ENCODE data around the gene TACC2. TPM values are rescaled to one million over a fixed set of nuclear protein-coding genes. Genes with fewer than 3 reads are reported as not detected.
"Not testable (repeated sequence)": the region's sequence is repeated elsewhere in the genome, so short reads cannot be mapped to it uniquely, and the experiment has no call there.

Gene TACC2
- total RNA-seq, 4 donors from 2014 or later, result 63.1 to 102 (median 74.9) TPM

DNA sequence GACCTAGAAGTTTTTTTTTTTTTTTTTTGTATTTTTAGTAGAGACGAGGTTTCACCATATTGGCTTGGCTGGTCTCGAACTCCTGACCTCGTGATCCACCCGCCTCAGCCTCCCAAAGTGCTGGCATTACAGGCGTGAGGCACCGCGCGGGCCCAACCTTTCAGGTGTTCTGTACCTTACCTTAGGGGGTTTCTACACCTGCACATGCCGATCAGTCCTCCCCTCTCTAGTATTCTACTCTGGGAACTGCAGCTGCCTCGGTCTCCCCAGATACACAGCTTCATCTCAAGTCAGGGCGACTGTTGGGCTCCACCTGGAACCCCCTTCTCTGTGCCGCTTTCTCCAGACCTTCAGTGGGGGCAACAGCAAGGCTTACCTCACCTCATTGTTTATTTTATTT is 79.9 kb downstream of the TACC2 start:
- H3K4me1 ChIP-seq, result peaks cover 0 to 35% (median 0%) of the 10 kb centered on the region in 3 donors
- peak overlapping the region in 1 of 4 donors; percentile 52 for H3K27ac ChIP-seq
- H3K27me3 ChIP-seq, result no peaks in the 10 kb centered on the region
- TF ChIP-seq, protein P1, sequence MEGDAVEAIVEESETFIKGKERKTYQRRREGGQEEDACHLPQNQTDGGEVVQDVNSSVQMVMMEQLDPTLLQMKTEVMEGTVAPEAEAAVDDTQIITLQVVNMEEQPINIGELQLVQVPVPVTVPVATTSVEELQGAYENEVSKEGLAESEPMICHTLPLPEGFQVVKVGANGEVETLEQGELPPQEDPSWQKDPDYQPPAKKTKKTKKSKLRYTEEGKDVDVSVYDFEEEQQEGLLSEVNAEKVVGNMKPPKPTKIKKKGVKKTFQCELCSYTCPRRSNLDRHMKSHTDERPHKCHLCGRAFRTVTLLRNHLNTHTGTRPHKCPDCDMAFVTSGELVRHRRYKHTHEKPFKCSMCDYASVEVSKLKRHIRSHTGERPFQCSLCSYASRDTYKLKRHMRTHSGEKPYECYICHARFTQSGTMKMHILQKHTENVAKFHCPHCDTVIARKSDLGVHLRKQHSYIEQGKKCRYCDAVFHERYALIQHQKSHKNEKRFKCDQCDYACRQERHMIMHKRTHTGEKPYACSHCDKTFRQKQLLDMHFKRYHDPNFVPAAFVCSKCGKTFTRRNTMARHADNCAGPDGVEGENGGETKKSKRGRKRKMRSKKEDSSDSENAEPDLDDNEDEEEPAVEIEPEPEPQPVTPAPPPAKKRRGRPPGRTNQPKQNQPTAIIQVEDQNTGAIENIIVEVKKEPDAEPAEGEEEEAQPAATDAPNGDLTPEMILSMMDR (IDR thresholded peaks at IDR 0.05), result no peak
- TF ChIP-seq POLR2AphosphoS5 (IDR thresholded peaks at IDR 0.05) (no peak), EP300 (IDR thresholded peaks at IDR 0.05) (no peak), POLR2A (IDR thresholded peaks at IDR 0.05) (no peak)
- WGBS, 2 donors (ENCODE audit: low coverage in 1 of 2), result 98 to 100% methylated on average over 3 to 8 of the region's 12 CpGs
- H3K36me3 ChIP-seq, result no peaks in the 10 kb centered on the region
- H3K4me3 ChIP-seq, result no peak overlapping the region
- no peaks in the 10 kb centered on the region for H3K9me3 ChIP-seq
- ATAC-seq, result no peak

DNA sequence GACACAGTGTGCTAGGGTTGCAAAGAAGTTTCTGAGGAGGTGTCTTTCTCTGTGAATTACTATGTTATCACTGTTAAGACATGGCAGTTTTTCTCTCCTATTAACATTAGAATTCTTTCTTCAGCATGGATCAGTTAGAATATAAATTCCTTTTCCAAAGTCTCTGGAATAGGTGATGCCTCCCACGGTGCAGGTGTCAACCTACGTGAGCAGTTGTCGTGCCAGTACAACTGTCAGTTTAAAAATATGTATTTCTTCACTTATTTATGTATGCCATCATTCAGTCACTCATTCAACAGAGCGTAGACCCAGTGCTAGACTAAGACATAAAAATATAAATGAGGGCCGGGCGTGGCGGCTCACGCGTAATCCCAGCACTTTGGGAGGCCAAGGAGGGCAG is 83.5 kb downstream of the TACC2 start:
- H3K27ac ChIP-seq, result no peak overlapping the region
- ATAC-seq, result no peak
- H3K36me3 ChIP-seq, result no peaks in the 10 kb centered on the region
- H3K4me3 ChIP-seq, result no peak overlapping the region
- no peak for TF ChIP-seq POLR2A (IDR thresholded peaks at IDR 0.05)
- TF ChIP-seq EP300 (IDR thresholded peaks at IDR 0.05), result no peak
- TF ChIP-seq POLR2AphosphoS5 (IDR thresholded peaks at IDR 0.05), result no peak
- H3K4me1 ChIP-seq, result peaks cover 0 to 17% (median 0%) of the 10 kb centered on the region in 3 donors
- 92 to 94% methylated on average over 8 to 9 of the region's 9 CpGs for WGBS, 2 donors (ENCODE audit: low coverage in 1 of 2)
- H3K9me3 ChIP-seq, result no peaks in the 10 kb centered on the region
- no peaks in the 10 kb centered on the region for H3K27me3 ChIP-seq

DNA sequence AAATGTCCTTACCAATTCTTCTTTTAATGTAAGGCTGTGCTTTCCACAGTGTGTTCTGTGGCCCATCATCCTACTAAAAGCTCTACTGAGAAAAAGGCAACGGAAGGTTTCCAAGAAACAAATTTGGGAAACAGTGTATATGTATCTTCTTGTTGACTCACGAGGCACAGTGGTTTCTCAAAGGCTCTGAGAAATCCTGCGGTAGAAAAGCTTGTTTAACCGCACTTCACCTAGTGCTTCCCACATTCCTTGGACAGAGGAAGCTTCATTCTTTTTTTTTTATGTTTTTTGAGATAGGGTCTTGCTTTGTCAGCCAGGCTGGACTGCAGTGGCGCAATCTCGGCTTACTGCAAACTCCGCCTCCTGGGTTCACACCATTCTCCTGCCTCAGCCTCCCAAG is 84.5 kb downstream of the TACC2 start:
- no peak overlapping the region for H3K27ac ChIP-seq
- H3K4me1 ChIP-seq, result peaks cover 0 to 17% (median 0%) of the 10 kb centered on the region in 3 donors
- no peaks in the 10 kb centered on the region for H3K36me3 ChIP-seq
- H3K9me3 ChIP-seq, result no peaks in the 10 kb centered on the region
- no peak overlapping the region for H3K4me3 ChIP-seq
- WGBS, 2 donors (ENCODE audit: low coverage in 1 of 2), result 87 to 94% methylated on average over 3 to 6 of the region's 7 CpGs
- no peaks in the 10 kb centered on the region for H3K27me3 ChIP-seq
- TF ChIP-seq POLR2A (IDR thresholded peaks at IDR 0.05), result no peak
- no peak for TF ChIP-seq EP300 (IDR thresholded peaks at IDR 0.05)
- no peak for TF ChIP-seq POLR2AphosphoS5 (IDR thresholded peaks at IDR 0.05)
- TF ChIP-seq, protein P1 (IDR thresholded peaks at IDR 0.05), result no peak
- ATAC-seq, result no peak

DNA sequence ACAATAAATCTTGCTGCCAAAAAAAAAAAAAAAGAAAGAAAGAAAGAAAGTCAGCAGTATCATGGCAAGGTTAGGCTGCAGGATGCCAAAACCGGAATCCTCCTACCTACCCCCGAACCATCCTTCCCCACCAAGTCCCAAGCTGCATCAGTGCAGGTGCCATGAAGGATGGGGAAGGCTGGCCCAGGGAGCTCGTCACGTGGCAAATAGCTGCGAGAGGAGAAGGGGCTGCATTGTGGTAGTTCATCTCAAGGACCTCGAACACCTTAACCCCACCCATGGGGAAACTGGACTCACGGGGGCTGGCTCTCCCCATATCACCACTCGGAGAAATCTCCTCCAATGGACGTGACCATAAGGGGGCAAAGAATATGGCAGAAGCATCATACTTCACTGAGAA is 86.2 kb downstream of the TACC2 start:
- Histone ChIP-seq H3K27ac (no peak overlapping the region), H3K27me3 (no peaks in the 10 kb centered on the region), H3K4me3 (no peak overlapping the region), H3K9me3 (no peaks in the 10 kb centered on the region), H3K36me3 (no peaks in the 10 kb centered on the region), H3K4me1 (peaks cover 0 to 11% (median 0%) of the 10 kb centered on the region in 3 donors)
- WGBS, 2 donors (ENCODE audit: low coverage in 1 of 2), result 80 to 87% methylated on average over 1 to 7 of the region's 9 CpGs
- ATAC-seq, result no peak
- TF ChIP-seq POLR2A (IDR thresholded peaks at IDR 0.05) (no peak), EP300 (IDR thresholded peaks at IDR 0.05) (no peak), POLR2AphosphoS5 (IDR thresholded peaks at IDR 0.05) (no peak)
- TF ChIP-seq, protein P1 (IDR thresholded peaks at IDR 0.05), result no peak

DNA sequence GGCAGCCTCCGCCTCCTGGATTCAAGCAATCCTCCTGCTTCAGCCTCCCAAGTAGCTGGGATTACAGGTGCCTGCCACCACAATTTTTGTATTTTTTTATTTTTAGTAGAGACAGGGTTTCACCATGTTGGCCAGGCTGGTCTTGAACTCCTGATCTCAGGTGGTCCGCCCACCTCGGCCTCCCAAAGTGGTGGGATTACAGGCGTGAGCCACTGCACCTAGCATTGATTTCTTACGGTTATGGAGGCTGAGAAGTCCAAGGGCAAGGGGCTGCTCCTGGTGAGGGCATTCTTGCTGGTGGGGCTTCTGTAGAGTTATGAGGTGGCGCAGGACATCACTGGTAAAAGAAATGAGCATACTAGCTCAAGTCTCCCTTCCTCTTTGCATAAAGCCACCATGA is 86.9 kb downstream of the TACC2 start:
- WGBS, 2 donors (ENCODE audit: low coverage in 1 of 2), result 95 to 100% methylated on average over 4 to 5 of the region's 6 CpGs
- not testable (repeated sequence) for H3K36me3 ChIP-seq, H3K4me1 ChIP-seq, H3K4me3 ChIP-seq, ATAC-seq, H3K27ac ChIP-seq, H3K27me3 ChIP-seq, H3K9me3 ChIP-seq

DNA sequence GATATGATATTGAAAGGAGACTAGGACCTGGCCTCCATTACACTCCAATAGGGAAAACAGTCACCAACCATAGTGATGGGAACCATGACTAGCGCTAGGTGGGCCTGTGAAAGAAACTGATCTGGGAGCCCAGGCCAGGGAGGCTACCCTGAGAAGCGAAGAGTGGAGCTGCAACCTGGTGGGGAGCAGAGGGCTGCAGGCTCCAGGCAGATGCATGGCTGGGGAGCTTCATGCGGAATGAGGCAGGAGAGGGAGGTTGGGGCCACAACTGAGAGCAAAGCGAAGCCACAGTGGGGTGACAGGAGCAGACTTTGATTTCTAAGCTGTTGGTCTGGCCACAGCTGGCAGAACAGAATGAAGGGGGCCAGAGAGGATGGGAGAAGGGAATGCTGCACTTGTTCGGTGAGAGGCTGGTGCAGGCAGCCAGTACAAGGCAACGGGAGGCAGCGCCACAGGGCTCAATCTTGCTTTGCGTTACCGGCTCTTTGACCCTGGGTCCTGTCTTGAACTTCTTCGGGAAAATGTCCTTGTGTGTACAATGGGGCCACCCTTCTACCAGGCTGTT is 88.4 kb downstream of the TACC2 start:
- no peaks in the 10 kb centered on the region for H3K36me3 ChIP-seq
- TF ChIP-seq POLR2A (IDR thresholded peaks at IDR 0.05), result no peak
- TF ChIP-seq, protein P1 (IDR thresholded peaks at IDR 0.05), result no peak
- TF ChIP-seq EP300 (IDR thresholded peaks at IDR 0.05), result no peak
- no peak for TF ChIP-seq POLR2AphosphoS5 (IDR thresholded peaks at IDR 0.05)
- H3K4me1 ChIP-seq, result peaks cover 0 to 14% (median 0%) of the 10 kb centered on the region in 3 donors
- H3K27ac ChIP-seq, result no peak overlapping the region
- no peaks in the 10 kb centered on the region for H3K9me3 ChIP-seq
- no peaks in the 10 kb centered on the region for H3K27me3 ChIP-seq
- ATAC-seq, result no peak
- 88 to 100% methylated on average over 3 to 8 of the region's 10 CpGs for WGBS, 2 donors (ENCODE audit: low coverage in 1 of 2)
- H3K4me3 ChIP-seq, result no peak overlapping the region

Data from gastroesophageal sphincter (tissue), 4 donors.